Osteocyte (in vitro differentiated cells): ENCODE results near the gene RHD. TPM values are rescaled to one million over a fixed set of nuclear protein-coding genes. Genes with fewer than 3 reads are reported as not detected.
"Not testable (repeated sequence)": the region's sequence is repeated elsewhere in the genome, so short reads cannot be mapped to it uniquely, and the experiment has no call there.

ENCODE experiments used
- DNase-seq: peaks from one replicate; pipeline ENCODE4 v3.0.0; 2021; ENCODE audit warnings: mixed read lengths; ENCODE audit not compliant: unreplicated experiment; ENCODE audit errors: extremely low spot score
- H3K27ac Mint-ChIP-seq: one replicate; pipeline ENCODE4 v1.8.0; 2021; ENCODE audit warnings: mild to moderate bottlenecking, mixed read lengths; ENCODE audit not compliant: unreplicated experiment
- H3K27me3 Mint-ChIP-seq: one replicate; pipeline ENCODE4 v1.8.0; 2021; ENCODE audit warnings: mixed read lengths; ENCODE audit not compliant: unreplicated experiment
- H3K36me3 Mint-ChIP-seq: one replicate; pipeline ENCODE4 v1.8.0; 2021; ENCODE audit warnings: mixed read lengths; ENCODE audit not compliant: unreplicated experiment
- H3K4me1 Mint-ChIP-seq: one replicate; pipeline ENCODE4 v1.8.0; 2021; ENCODE audit warnings: mixed read lengths; ENCODE audit not compliant: unreplicated experiment
- H3K4me3 Mint-ChIP-seq: one replicate; pipeline ENCODE4 v1.8.0; 2021; ENCODE audit warnings: mild to moderate bottlenecking, moderate library complexity, mixed read lengths; ENCODE audit not compliant: unreplicated experiment
- H3K9me3 Mint-ChIP-seq: one replicate; pipeline ENCODE4 v1.8.0; 2021; ENCODE audit warnings: mixed read lengths; ENCODE audit not compliant: unreplicated experiment
- CTCF ChIP-seq: fragments of 200-600 bp; sonication (generic); IDR thresholded peaks from 2 replicates; pipeline ENCODE4 v1.5.0; 2021; ENCODE audit warnings: antibody characterized with exemption, mild to moderate bottlenecking, moderate library complexity
- total RNA-seq: library from RNA; stranded (reverse); gene quantifications from 2 replicates; pipeline ENCODE4 v1.2.1, GENCODE V29; 2021

Gene RHD
- total RNA-seq, 1 donor from 2014 or later = not detected

DNA sequence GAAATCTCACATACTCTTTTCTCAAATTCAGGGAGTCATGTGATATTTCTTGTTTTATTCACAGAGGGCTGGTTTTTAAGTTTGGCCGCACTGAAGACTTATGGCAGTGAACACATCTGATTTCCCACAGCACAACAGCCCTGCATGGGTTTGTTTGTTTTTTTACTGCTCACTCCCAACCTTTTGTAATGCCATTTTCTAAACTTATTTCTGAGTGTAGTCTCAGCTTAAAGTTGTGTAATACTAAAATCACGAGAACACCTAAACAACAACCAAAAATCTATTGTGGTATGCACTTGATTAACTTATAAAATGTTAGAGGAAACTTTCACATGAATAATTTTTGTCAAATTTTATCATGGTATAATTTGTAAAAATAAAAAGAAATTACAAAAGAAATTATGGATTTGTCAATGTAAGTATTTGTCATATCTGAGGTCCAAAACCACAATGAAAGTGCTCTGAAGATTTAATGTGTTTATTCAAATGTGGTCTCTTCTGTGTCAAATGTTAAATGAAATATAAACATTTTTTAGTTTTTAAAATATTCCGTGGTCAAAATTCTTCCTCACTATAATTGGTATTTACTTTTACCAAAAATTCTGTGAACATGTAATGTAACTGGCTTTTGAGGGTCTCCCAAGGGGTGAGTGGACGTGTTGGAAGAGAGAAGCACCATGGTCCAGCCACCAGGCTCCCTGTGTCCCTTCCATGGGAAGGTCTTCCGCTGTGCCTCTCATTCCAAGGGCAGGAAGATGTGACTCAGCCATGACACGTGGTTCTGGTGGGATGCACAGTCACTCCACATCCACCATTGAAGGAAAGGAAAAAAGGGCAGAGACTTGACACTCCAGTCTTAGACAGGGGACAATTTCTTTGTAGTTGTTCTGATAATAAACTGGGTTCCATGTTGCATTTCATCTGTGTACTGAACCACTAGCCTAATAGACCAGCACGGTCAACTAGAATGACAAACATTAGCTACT lies 88.6 kb downstream of the RHD start:
- Mint-ChIP-seq H3K4me3 (no peak overlapping the region), H3K4me1 (peaks cover 19% of the 10 kb centered on the region), H3K27me3 (no peaks in the 10 kb centered on the region), H3K9me3 (no peaks in the 10 kb centered on the region), H3K27ac (peak overlapping the region; percentile 74), H3K36me3 (peaks cover 40% of the 10 kb centered on the region)
- no peak for DNase-seq
- no peak for TF ChIP-seq CTCF

DNA sequence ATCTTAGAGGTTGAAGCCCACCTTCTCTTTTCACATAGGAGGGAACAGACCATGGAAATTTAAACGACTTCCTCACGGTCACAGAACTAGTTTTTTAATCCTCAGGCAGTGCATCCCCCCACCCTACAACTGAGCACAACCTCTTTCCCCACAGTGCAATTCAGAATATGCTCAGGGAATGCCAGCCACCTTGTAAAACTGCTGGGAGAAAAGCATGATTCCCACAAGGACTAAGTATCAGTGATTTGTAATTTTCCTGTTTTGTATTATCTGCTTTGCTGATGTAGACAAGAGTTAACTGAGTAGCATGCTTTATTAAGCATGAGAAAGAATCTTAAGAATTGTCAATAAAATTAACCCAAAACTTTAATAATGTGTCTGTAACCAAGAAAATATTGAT lies 89.6 kb downstream of the RHD start:
- Mint-ChIP-seq H3K9me3 (no peaks in the 10 kb centered on the region), H3K27me3 (no peaks in the 10 kb centered on the region), H3K36me3 (peaks cover 31% of the 10 kb centered on the region), H3K4me3 (no peak overlapping the region), H3K27ac (no peak overlapping the region), H3K4me1 (peaks cover 18% of the 10 kb centered on the region)
- TF ChIP-seq CTCF = no peak
- no peak for DNase-seq

GRCh38 chr1:25362634-25363559 lies 90.6 kb downstream of the RHD start:
- not testable (repeated sequence) for H3K9me3 Mint-ChIP-seq, H3K27me3 Mint-ChIP-seq, DNase-seq, H3K27ac Mint-ChIP-seq, H3K4me3 Mint-ChIP-seq
- Mint-ChIP-seq H3K36me3 (peaks cover 27% of the 10 kb centered on the region), H3K4me1 (peaks cover 18% of the 10 kb centered on the region)

DNA sequence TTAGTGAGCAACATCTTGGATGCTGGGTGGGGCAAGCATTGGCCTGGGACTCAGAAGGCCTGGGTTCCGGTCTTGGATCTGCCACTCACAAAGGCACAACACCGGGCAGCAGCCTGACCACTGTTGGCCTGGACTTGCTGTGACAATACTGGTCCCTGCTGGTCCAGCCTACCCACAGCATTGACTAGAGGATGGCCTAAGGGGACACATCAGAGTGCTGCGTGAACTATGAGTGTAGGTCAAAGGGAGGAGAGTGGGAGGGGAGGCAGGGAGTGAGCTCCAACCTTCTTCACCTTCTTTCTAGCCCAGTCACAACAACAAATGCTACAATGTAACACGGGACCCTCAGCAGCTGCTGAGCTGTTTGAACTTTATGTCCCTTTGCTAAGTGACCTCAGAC lies 96.9 kb downstream of the RHD start:
- no peak overlapping the region for H3K27ac Mint-ChIP-seq

GRCh38 chr1:25369691-25370271 lies 97.5 kb downstream of the RHD start:
- DNase-seq = peak; percentile 48
- peaks cover 15% of the 10 kb centered on the region for H3K4me1 Mint-ChIP-seq
- not testable (repeated sequence) for H3K36me3 Mint-ChIP-seq, H3K4me3 Mint-ChIP-seq, H3K27me3 Mint-ChIP-seq, H3K9me3 Mint-ChIP-seq, H3K27ac Mint-ChIP-seq

More for the DNA sequence above, 96.9 kb downstream of the RHD start:
- Mint-ChIP-seq H3K4me1 (peaks cover 15% of the 10 kb centered on the region), H3K27me3 (no peaks in the 10 kb centered on the region), H3K36me3 (no peaks in the 10 kb centered on the region), H3K9me3 (no peaks in the 10 kb centered on the region), H3K4me3 (no peak overlapping the region)
- peak; percentile 53 for DNase-seq
- TF ChIP-seq CTCF = no peak

DNA sequence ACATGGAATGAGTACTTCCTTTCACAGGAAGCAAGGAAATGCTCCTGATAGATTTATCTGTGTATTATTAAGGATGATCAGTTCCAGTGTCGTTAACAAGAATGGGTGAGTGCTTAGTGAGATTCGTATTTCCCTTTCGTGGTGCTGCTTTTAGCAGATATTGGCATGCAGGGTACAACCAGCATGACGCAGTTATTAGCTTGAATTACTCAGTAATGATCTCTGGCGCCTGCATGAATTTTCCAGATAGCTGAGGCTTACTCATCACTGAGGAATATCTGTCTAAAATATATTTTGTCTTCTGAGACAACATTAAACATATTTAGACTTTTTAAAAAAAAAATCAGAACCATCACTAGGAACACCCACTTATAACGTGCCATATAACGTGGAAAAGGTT lies 99.4 kb downstream of the RHD start:
- H3K4me1 Mint-ChIP-seq = peaks cover 15% of the 10 kb centered on the region
- H3K27me3 Mint-ChIP-seq, H3K4me3 Mint-ChIP-seq, H3K9me3 Mint-ChIP-seq, H3K27ac Mint-ChIP-seq, H3K36me3 Mint-ChIP-seq: not testable (repeated sequence)
- DNase-seq = peak; percentile 27

DNA sequence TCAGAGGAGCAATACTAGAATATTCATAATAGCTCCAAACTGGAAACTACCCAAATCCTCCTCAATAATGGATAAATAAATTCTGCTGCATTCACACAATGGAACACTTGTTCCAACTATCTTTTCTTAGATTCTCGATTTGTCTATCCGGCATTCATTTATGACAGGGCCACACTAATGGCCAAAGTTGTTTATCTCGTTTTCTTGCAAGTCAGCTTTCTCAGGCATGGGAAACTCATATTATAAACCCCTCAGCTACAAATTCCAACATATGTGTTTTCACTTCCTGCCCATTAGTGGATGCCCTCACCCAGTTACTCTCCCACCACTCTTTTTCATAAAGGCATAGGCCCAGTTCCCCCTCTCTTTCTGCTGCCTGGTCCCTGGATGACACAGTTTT lies 106.1 kb downstream of the RHD start:
- H3K4me1 Mint-ChIP-seq, H3K27ac Mint-ChIP-seq, H3K9me3 Mint-ChIP-seq, H3K27me3 Mint-ChIP-seq, H3K36me3 Mint-ChIP-seq, H3K4me3 Mint-ChIP-seq: not testable (repeated sequence)
- DNase-seq = peak; percentile 4
